ENCODE results near the gene ZNF274.
"Not testable (repeated sequence)": the region's sequence is repeated elsewhere in the genome, so short reads cannot be mapped to it uniquely, and the experiment has no call there.

ZNF274 gene

DNA sequence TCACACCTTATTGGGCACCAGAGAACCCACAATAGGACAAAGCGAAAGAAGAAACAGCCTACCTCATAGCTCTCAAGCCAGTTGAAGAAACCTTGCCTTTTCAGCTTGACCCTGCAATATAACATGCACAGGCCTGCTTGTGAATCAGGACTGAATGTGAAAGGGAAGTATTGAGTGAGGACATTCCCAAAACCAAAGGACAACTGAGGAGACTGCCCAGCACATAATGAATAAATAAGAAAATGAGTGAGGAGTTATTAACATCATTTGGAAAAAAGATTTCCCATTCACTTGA is 30.2 kb downstream of the ZNF274 start:
- no peak for DNase-seq

DNA sequence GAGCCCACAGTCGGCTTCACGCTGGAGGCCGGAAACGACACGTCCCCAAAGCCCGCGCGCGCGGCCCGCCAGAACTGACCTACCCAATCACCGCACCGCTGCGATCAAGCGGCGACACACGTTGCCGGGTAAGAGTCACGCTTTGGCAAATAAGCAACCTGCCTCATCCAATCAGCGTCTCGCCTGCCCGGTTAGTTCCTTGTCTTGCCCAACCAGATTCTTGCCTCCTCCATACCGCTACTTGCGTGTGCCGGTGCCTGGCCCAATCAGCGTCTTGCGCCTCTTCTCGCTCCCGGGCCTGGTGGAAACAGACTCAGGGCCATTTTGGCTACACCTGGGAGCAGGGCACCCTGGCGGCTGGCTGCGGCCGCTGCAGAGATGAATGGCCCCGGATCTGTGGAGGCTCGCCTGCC is 34.2 kb downstream of the ZNF274 start:
- DNase-seq: no peak

DNA sequence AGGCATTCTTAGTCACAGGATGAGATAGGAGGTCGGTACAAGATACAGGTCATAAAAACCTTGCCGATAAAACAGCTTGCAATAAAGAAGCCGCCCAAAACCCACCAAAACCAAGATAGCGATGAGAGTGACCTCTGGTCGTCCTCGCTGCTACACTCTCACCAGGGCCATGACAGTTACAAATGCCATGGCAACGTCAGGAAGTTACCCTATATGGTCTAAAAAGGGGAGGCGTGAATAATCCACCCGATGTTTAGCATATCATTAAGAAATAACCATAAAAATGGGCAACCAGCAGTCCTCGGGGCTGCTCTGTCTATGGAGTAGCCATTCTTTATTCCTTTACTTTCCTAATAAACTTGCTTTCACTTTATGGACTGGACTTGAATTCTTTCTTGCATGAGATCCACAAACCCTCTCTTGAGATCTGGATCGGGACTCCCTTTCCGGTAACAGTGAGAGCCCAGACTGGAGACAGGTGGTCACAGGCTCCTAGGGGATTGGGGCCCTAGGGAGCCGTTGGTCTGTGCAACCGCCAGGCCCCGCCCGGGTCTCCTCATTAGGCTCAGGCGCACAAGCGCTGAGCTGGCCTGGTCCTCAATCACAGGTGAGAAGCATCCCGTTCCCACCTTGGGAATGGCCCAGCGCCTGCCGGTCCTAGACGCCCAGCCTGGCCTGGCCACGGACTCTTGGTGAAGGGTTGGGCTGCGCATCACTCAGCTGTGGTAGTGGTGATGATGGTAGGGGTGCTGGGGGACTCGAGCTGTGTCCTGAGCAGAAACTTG is 34.9 kb downstream of the ZNF274 start:
- no peak for DNase-seq

DNA sequence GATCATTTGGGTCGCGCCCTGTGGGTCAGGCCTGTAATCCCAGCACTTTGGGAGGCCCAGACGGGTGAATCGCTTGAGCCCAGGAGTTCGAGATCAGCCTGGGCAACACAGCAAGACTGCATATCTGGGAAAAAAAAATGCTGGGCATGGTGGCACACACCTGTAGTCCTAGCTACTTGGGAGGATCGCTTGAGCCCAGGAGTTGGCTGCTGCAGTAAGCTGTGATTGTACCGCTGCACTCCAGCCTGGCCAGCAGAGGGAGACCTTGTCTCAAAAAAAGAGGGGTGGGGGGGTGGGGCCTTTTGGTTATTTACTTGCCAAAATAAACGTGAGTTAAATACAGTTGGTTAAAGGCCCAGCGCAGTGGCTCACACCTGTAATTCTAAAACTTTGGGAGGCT is 36.0 kb downstream of the ZNF274 start:
- DNase-seq: no peak

DNA sequence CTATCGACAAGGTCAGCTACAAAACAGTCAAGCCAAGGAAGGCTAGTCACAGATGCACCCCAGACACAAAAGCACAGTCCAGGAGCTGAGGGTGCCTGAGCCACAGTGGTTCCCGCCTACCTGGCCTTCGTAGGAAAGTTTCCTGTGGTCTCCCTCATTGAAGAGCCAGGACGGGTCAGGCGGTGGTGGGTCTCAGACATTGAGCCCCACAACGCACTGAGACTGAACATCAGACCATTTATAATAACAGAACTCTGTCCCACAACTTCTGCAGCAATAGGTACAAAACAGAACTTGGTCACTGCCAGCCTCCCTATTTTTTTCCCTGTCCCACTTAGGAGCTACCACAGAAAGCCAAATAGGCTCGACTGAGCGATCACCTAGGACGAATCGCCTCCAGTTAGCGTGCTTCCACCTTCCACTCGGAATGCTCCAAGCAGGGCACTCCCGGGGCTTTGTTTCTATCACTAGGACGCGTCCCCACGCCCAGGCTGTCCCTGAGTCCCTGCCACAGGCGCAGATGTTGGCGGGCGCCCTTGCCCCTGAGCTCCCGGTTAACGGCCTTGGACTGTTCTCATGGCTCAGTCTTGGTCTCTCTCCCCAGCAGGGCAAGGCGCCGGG is 45.2 kb downstream of the ZNF274 start:
- no peak for DNase-seq

DNA sequence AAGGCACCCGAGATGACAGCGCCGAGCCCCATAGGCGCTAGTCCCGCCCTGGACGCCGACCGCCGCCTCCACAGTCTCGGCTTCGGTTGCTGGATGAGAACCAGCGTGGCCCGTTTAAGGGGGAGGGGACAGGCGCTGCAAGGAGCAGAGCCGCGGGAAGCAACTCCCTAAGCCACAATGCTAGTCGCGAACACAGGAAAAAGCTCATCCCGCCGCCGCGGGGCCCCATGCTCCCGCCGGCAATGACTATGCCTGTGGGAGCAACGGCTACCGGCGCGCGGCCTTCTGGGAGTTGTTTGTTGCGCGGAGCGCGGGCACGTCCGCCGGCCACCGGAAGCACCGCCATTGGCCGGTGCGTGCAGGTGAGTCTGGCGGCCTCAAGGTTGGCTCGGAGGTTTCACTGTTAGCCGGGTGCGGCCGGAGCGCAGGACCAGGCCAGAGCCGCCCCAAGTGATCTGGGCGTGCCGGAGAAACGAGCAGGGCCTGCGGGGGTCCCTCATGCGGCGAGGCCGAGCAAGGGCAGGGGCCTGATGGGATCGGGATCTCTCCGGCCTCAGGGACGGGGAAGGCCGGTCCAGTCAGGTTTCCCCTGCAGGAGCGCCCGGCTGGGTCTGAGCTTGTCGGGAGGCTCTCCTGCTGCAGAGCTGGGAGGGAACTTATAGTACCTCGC is 45.9 kb downstream of the ZNF274 start, which contains the start of gene ZNF544:
Gene ZNF544 (plus strand): TSS at position 330 of the 670 bp plus-strand sequence. CDS start 15,110 bp downstream, outside the sequence.
- DNase-seq: peak; percentile 24

DNA sequence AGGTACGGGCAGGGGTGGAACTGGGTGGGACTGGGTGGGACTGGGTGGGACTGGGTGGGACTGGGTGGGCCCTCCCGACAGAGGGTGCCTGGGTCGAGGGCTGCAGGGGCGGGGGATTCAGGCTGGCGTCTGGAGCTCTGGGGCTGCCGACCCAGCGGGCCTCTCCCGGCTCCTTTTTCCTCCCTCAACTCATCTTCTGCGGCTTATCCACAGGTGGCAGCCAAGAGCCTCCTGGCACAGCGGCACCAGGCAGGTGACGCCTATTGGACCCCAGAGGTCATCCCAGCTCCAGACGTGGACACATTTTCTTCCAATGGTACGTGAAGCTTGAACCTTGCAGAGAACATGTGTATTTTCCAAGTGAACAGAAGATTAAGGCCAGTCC is 46.4 kb downstream of the ZNF274 start:
- no peak for DNase-seq

DNA sequence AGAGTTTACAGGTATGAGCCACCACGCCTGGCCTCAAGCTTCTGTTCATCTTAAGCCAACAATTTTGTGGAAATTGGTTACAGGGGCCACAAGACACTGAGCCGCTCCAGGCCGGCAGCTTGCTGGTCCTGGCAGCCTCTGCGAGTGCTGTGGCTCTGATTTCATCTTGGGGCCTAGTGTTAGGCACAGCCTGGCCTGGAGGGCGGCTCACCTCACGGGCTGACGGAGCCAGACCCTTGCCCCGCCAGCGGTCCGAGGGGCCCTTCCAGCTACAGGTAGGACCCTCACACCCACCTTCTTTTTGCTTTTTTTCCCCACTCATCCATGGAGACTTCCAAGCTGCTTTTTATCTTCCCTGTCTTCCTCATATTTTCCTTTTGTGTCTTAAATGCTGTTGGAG is 54.5 kb downstream of the ZNF274 start:
- DNase-seq: no peak

DNA sequence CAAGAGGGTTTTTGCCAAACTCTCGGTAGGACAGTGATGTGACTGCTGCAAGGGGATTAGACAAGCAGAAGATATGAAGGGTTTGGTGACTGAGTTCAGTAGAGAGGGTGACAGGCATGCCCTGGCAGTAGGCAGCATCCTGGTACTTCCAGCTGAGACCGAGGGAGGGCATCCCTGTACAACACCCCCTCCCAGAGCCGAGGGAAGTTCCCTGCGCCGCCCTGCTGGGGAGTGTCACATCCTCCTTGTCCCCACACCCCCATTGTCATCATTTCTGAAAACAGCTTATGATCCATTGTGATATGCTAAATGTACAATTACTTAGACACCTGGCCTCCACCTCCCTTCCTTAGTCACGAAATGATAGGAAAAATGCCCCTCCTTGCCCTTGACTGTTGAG is 60.5 kb downstream of the ZNF274 start:
- DNase-seq: no peak

DNA sequence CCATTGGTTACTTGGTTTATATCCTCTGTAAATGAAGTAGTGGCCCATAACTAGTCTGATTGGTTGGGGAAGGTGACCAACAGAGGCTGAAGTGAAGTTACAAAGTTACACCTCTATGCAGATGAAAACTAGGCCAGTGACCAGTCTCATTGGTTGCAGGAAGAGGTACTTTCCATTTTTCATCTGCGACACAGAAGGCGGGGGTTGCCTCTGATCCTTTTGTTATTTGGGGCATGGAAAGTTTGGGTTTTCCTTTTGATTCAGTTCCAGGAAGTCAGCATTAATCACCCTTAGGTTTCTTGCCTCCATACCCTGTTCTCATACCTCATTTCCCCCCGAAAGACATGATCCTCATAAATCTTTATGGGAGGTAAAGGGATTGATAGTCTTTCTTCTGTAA is 66.0 kb downstream of the ZNF274 start:
- DNase-seq: no peak

DNA sequence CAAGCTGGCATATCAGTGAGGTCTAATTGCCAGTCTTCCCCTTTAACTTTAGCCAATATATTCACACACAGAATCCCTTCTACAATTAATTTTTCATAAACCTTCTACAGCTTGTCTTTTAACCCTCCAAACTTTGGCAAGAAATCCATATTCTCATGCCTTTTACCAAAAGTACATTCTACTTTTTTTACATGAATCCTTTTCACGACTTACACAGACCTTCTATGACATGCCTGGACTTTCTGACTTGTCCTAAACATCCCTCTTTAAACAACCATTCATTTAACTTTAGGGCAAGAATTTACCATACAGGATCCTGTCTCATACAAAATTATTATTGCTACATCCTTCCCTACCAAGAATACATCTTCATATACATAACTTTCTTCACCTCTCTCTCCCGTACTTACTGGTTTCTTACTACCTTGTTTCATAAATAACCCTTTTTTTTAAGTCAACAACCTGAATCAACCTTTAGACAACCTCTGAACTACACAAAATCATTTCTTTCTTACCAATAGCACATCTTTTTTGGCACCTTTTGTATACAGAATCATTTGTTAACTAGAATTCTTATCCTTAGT is 69.3 kb downstream of the ZNF274 start:
- no peak for DNase-seq

DNA sequence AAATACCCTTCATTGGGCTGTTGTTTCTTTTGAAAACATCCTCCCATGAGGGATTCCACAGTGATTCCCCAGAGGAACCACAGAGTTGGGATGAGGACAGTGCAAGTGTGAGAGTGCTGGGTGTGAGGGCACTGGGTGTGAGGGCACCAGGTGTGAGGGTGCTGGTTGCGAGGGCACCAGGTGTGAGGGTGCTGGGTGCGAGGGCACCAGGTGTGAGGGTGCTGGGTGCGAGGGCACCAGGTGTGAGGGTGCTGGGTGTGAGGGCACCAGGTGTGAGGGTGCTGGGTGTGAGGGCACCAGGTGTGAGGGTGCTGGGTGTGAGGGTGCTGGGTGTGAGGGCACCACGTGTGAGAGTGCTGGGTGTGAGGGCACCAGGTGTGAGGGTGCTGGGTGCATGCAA is 75.4 kb downstream of the ZNF274 start:
- not testable (repeated sequence) for DNase-seq

DNA sequence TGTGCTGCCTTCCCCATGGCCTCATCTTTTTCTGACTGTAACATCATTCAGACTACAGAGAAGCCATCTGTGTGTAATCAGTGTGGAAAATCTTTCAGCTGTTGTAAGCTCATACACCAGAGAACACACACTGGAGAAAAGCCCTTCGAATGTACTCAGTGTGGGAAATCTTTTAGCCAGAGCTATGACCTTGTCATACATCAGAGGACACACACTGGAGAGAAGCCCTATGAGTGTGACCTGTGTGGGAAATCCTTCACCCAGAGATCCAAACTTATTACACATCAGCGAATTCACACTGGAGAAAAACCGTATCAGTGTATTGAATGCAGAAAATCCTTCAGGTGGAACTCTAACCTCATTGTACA is 78.7 kb downstream of the ZNF274 start:
- no peak for DNase-seq

DNA sequence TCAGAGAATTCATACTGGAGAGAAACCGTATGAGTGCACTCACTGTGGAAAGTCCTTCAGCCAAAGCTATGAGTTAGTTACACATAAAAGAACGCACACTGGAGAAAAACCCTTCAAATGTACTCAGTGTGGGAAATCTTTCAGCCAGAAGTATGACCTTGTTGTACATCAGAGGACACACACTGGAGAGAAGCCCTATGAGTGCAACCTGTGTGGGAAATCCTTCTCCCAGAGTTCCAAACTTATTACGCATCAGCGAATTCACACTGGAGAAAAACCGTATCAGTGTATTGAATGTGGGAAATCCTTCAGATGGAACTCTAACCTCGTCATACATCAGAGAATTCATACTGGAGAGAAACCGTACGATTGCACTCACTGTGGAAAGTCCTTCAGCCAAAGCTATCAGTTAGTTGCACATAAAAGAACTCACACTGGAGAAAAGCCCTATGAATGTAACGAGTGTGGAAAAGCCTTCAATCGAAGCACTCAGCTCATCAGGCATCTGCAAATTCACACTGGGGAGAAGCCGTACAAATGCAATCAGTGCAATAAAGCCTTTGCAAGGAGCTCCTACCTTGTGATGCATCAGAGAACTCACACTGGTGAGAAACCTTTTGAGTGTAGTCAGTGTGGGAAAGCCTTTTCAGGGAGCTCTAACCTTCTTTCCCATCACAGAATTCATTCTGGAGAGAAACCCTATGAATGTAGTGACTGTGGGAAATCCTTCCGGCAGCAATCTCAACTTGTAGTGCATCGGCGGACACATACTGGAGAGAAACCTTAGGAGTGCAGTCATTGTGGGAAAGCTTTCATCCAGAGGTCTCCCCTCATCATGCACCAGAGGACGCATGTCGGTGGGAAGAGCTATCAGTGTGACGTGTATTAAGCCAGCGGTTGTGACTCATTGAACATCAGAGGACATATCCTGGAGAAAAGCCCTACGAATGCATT is 79.4 kb downstream of the ZNF274 start:
- DNase-seq: no peak

DNA sequence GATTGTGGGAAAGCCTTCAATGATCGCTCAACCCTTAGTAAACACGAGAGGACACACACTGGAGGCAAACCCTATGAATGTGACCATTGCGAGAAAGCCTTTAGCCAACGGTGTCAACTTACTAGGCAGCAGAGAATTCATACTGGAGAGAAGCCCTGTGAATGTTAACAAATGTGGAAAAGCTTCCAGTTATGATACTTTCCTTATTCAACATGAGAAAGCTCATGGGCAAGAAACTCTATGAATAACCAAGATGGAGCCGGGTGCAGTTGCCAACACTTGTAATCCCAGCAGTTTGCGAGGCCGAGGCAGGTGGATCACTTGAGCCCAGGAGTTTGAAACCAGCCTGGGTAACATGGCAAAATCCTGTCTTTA is 80.0 kb downstream of the ZNF274 start:
- no peak for DNase-seq
